ENCODE measurements around the gene CENPB. TPM values are rescaled to one million over a fixed set of nuclear protein-coding genes. Genes with fewer than 3 reads are reported as not detected.
"Not testable (repeated sequence)": the region's sequence is repeated elsewhere in the genome, so short reads cannot be mapped to it uniquely, and the experiment has no call there.

Gene CENPB, protein sequence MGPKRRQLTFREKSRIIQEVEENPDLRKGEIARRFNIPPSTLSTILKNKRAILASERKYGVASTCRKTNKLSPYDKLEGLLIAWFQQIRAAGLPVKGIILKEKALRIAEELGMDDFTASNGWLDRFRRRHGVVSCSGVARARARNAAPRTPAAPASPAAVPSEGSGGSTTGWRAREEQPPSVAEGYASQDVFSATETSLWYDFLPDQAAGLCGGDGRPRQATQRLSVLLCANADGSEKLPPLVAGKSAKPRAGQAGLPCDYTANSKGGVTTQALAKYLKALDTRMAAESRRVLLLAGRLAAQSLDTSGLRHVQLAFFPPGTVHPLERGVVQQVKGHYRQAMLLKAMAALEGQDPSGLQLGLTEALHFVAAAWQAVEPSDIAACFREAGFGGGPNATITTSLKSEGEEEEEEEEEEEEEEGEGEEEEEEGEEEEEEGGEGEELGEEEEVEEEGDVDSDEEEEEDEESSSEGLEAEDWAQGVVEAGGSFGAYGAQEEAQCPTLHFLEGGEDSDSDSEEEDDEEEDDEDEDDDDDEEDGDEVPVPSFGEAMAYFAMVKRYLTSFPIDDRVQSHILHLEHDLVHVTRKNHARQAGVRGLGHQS
- polyA plus RNA-seq (ENCODE audit: insufficient read length in 4 of 4) = 10 to 100 TPM; 34.0 to 47.8 (median 42.3) TPM

GRCh38 chr20:3786665-3787323 is at the start of gene CENPB:
CENPB (minus strand) TSS chr20:3786740; CDS start chr20:3786483, 257 bp downstream.
- DNase-seq (ENCODE audit: low read depth in 4 of 4, low spot score in 3 of 4) = peak in 1 of 4 donors; percentile 74

DNA sequence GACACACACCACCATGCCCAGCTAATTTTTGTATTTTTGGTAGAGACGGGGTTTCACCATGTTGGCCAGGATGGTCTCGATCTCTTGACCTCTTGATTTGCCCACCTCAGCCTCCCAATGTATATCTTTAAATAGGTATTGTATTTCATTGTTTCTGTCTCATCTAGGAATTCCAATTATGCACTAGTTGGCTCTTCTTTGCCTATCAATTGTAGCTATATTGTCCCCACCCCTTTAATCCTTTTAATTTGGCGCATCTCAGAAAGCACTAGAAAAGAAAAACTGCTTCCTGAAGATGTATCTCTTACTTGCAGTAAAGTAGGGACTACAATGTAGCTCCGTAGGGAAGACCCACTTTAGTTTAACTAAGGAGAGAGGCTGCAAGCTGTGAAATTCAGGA is 49.6 kb upstream of the CENPB start:
- DNase-seq (ENCODE audit: low read depth in 4 of 4, low spot score in 3 of 4) = no peak

GRCh38 chr20:3829891-3830290 is 43.4 kb upstream of the CENPB start:
- not testable (repeated sequence) for DNase-seq (ENCODE audit: low read depth in 4 of 4, low spot score in 3 of 4)

GRCh38 chr20:3828798-3829197 is 42.3 kb upstream of the CENPB start:
- no peak for DNase-seq (ENCODE audit: low read depth in 4 of 4, low spot score in 3 of 4)

DNA sequence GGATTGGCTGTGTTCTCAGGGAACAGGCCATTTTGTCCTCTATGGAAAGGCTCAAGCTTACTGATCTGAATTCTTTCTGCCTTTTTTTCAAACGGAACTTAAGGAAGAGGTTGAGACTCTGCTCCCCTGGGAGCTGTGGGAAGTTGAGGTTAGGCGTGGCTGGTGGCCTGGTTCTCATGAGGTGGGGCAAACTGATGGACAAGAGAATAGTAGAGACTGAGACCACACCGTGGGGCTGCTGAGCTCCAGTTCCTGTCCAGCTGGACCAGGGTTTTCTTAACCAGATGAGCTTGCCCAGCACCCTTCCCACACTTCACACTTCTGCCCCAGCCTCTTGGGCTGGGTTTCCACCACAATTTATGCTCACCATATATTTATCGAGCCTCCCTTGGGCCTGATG is 39.9 kb upstream of the CENPB start:
- no peak for DNase-seq (ENCODE audit: low read depth in 4 of 4, low spot score in 3 of 4)

DNA sequence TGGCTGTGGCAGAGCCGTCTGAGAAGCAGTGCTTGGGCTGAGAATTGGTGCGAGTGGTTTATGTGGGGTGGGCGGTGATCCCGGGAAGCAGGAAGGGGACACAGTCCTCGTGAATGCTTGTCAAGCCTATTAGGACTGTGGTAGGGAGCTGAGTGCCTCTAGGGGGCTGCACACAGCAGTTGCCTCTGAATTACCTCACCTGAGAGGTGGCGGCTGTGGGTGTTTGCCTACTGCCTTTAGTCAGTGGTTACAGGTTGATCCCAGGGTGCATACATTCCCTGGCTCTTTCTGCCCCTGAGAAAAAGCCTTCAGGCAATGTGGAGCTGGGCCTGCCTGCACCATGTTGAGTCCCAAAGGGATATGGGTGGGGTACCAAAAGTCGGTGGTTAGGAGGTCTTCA is 39.0 kb upstream of the CENPB start:
- no peak for DNase-seq (ENCODE audit: low read depth in 4 of 4, low spot score in 3 of 4)

DNA sequence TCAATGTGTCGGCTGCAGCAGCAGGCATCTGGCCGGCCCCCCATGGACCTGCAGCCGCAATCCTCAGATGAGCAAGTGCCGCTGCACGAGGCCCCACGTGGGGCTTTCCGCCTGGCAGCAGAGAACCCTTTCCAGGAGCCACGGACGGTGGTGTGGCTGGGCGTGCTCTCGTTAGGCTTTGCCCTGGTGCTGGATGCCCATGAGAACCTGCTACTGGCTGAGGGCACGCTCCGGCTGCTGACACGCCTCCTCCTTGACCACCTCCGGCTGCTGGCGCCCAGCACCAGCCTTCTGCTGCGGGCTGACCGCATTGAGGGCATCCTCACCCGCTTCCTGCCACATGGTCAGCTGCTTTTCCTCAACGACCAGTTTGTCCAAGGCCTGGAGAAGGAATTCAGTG is 37.3 kb upstream of the CENPB start:
- no peak for DNase-seq (ENCODE audit: low read depth in 4 of 4, low spot score in 3 of 4)

DNA sequence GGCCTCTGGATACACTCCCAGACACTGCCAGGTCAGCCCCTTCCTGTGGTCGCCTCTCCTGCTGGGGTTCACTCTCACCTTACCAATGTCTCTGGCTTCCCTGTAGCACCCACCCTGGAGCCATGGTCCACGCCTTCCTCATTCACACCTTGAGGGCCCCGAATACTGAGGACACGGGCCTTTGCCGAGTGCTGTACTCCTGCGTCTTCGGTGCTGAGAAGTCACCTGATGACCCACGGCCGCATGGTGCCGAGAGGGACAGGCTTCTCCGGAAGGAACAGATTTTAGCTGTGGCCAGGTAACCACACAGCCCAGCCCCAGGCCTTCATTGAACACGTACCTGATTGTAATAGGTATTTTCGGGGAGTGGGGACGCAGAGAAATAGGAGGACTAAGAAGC is 35.5 kb upstream of the CENPB start:
- DNase-seq (ENCODE audit: low read depth in 4 of 4, low spot score in 3 of 4) = no peak

- no peak for DNase-seq (ENCODE audit: low read depth in 4 of 4, low spot score in 3 of 4)
Measured at GRCh38 chr20:3820901-3821727, 34.6 kb upstream of the CENPB start.

DNA sequence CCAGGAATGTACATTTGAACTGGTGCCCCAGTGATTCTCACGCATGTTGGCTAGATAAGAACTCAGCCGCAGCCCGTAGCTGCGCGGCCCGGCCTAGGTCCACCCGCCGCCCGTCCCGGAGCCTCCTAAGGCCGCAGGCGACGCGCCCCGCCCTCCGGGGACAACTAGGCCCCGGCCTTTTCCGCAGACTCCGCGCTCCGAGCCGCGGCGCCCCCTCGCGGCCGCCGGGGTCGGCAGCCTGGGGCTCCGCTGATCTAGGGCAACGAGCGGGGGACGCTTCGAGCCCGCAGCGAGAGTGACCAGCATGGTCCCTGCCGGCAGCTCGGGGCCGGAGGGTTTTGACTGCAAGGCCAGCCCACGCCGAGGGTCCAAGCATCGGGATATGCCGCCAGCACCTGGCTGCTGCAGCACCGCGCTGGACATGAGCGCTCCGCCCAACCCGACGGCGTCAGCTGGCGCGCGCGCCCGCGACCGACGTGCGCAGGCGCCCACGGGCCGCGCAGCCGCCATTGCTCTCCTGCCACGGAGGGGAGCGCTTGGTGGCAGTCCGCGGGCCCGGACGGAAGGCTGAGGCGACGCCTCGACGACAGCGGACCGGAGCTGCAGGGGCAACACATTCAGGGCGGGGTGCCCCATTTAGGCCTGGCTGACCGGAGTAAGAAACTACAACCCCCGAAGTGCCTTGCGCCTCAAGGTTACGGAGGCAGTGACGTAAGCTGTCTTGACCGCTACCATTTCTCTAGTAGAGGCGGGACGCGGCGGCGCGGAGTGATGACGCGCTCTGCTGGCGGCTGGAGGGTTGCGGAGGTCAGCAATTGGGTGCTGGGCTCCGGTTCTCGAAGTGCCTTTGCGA is 33.7 kb upstream of the CENPB start, which contains the start of gene AP5S1:
Gene AP5S1, plus strand, starts transcription at position 500 of the 853 bp plus-strand sequence. CDS start 1,571 bp downstream, outside the sequence.
- DNase-seq (ENCODE audit: low read depth in 4 of 4, low spot score in 3 of 4) = peak; percentile 90 to 95 (median 94)

DNA sequence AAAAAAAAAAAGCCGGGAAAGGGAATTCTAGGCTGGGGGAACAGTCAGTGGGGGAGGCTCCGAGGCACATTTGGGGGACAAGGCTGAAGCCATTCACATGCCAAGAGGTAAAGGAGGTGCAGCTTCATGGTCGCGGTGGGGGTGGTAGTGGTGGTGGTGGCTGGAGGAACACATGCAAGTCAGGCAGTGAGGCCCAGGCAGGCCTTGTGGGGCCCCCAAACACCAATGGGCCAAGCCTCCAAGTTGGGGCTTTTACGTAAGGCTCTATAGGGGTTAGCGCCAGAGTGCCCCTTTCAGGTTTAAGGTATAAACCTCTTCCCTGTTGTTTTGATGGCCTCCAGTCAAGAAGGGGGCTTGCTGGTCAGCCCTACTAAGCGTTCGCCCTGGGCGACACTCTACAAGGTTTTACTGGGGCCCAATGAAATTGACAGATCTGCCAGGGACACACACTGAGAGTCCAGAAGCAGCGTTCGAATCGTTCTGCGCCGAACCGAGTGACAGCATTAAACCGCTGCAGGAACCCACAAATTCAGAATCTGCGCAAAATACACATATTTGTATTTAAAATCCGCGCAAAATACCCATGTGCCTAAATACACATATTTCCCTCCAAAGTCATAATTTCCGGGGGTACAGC is 33.0 kb upstream of the CENPB start:
- DNase-seq (ENCODE audit: low read depth in 4 of 4, low spot score in 3 of 4) = no peak

DNA sequence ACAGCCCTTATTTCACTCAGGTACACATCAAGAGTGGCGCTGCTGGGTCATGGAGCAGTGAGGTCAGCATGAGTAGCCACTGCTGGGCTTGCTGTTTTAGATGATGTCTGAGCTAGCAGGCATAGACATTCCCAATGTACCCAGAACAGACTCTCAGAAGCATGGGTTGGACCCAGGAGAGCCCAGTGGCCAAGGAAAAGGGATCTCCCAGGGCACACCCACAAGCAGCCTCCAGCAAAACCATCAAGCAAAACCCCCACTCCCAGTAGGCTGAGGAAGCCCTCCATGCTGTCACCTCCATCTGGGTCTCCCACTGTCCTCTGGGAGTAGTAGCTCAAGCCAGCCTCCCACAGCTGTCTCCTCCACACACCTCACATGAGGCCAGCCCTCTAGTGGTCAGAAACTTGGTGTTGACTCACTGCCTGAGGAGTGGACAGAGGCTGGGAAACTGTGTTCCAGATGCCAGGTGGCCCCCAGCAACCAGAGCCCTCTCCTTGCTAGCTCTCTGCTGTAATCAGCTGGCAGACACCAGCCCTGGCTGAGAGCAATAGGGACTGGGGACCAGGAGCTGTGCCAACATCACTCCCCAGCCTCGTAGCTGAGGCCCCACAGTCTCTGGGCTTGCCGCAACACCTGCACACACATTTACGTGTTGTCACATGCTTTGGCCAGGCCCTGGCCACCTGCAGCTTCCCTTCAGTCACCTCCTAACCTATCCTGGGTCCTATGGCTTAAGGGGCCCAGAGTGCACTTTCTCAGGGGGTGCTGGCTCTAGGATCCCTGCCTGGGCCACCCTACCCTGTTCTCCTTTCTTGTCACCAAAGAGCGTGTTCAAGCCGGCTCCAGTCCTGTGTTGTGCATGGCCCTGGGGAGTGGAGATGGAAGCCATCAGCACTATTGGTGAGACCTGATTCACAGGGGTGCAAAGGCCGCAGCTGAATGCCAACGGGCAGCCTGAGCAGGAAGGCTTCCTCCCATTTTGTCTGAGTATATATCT is 31.9 kb upstream of the CENPB start:
- DNase-seq (ENCODE audit: low read depth in 4 of 4, low spot score in 3 of 4) = no peak

DNA sequence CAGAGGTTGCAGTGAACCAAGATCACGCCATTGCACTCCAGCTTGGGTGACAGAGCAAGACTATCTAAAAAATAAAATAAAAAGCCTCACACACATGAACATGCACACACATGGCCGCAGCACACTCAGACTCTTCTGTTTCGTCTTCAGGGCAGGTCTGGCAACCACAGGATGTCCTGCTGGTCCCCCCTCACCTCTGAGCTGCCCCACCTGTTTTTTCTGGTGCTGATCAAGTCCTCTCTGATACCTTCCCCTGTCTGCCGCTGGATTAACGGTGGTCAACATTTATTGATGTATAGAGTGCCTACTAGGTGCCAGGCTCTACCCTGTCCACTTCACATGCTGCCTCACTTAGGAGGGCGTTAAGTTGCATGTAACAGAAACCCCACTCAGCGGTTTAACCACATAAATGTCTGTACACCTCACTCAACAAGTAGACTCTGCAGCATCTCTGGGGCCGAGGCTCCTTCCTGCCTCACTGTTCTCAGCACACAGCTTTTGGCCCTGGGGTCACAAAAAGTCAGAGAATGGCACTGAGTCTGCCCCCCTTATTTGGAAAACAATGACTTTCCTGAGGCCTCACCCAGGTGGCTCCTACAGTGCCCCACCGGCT is 29.3 kb upstream of the CENPB start:
- no peak for DNase-seq (ENCODE audit: low read depth in 4 of 4, low spot score in 3 of 4)

DNA sequence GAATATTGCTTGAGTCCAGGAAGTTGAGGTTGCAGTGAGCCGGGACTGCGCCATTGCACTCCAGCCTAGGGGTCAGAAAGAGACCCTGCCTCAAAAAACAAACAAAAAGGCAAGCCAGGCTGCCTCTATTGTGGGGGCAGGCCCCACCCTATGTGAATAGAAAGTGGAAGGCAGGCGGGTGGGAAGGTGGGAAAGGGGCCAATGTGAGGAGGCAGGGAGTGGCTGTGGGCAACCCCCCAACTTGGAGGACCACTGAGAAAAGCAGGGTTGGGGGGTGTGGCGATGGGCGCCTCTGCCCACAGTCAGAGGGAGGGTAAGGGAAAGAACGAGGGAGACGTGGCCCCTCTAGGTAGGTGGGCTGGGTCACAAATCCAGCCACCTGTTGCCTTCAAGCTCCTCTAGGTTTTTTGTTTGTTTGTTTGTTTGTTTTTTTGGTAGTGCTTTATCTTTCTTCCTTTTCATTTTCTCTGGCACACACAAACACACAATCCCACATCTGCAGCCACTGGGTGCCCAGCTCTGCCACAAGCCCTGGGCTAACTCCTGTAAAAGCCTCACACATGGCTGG is 28.5 kb upstream of the CENPB start:
- no peak for DNase-seq (ENCODE audit: low read depth in 4 of 4, low spot score in 3 of 4)

DNA sequence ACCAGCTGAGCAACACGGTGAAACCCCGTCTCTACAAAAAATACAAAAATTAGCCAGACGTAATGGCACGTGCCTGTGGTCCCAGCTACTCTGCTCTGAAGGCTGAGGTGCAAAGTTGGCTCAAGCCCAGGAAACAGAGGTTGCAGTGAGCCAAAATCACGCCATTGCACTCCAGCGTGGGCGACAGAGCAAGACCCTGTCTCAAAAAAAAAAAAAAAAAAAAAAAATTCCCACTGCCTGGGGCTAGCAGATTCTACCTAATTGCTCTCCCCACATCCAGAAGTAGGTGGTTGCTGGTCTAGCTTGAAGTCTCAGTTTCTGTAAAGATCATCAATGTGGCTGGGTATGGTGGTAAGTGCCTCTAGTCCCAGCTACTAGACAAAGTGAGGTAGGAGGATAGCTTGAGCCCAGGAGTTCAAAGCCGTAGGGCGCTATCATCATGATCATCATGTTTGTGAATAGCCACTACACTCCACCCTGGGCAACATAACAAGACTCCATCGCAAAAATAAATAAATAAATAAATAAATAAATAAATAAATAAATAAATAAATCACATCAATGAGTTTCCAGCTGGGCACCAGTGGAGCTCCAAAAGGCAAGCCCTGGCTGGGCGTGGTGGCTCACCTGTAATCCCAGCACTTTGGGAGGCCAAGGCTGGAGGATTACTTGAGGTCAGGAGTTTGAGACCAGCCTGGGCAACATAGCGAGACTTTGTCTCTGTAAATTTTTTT is 27.5 kb upstream of the CENPB start:
- DNase-seq (ENCODE audit: low read depth in 4 of 4, low spot score in 3 of 4) = no peak

GRCh38 chr20:3812975-3813847 is 26.7 kb upstream of the CENPB start:
- DNase-seq (ENCODE audit: low read depth in 4 of 4, low spot score in 3 of 4) = no peak
